Breast epithelium (tissue), 4 donors: ENCODE data around the gene KCNK7. TPM values are rescaled to one million over a fixed set of nuclear protein-coding genes. Genes with fewer than 3 reads are reported as not detected.
A peak's percentile ranks its signal among the peaks of the same experiment; 100 is the strongest.
"Not testable (repeated sequence)": the region's sequence is repeated elsewhere in the genome, so short reads cannot be mapped to it uniquely, and the experiment has no call there.

Source experiments
- DNase-seq, 2 donors: peaks; one replicate each; pipeline ENCODE4 v3.0.0-alpha.2; 2019; ENCODE audit warnings: low spot score in 2 of 2
- H3K27ac ChIP-seq, 2 donors: fragments of 200-600 bp; sonication (generic) in 1 of 2; one replicate each; pipeline ENCODE4 v1.5.1; 2016 to 2019; ENCODE audit warnings: mild to moderate bottlenecking in 1 of 2
- H3K27me3 ChIP-seq, 2 donors: fragments of 200-600 bp; sonication (generic) in 1 of 2; one replicate each; pipeline versions ENCODE4 v1.5.1 to v1.6.0; 2017 to 2019; ENCODE audit warnings: control low read depth in 1 of 2, mild to moderate bottlenecking in 1 of 2
- H3K36me3 ChIP-seq: fragments of 200-600 bp; one replicate; pipeline ENCODE4 v1.5.1; 2019
- H3K4me1 ChIP-seq, 2 donors: fragments of 200-600 bp; sonication (generic); one replicate each; pipeline ENCODE4 v1.5.1; 2016 to 2019; ENCODE audit warnings: control low read depth in 1 of 2
- H3K4me3 ChIP-seq, 3 donors: fragments of 200-600 bp; sonication (generic); 1 replicate in 2 of 3; 2 replicates in 1 of 3; pipeline ENCODE4 v1.5.1; 2016 to 2019; ENCODE audit warnings: mild to moderate bottlenecking in 3 of 3, moderate library complexity in 2 of 3
- H3K9me3 ChIP-seq, 2 donors: fragments of 200-600 bp; sonication (generic) in 1 of 2; one replicate each; pipeline ENCODE4 v1.5.1; 2016 to 2019; ENCODE audit warnings: control low read depth in 1 of 2
- CTCF ChIP-seq, 3 donors: fragments of 450-650 bp; IDR thresholded peaks; one replicate each; pipeline ENCODE4 v1.5.1; 2016 to 2017; ENCODE audit warnings: antibody characterized with exemption in 3 of 3, mild to moderate bottlenecking in 3 of 3, moderate library complexity in 3 of 3
- POLR2A ChIP-seq: fragments of 450-650 bp; IDR thresholded peaks from one replicate; pipeline ENCODE4 v1.6.1; 2016; ENCODE audit warnings: antibody characterized with exemption, mild to moderate bottlenecking, moderate library complexity
- POLR2AphosphoS5 ChIP-seq, 3 donors: sonication (generic); formaldehyde crosslinking; IDR thresholded peaks; one replicate each; pipeline ENCODE4 v1.6.1; 2017; ENCODE audit warnings: antibody characterized with exemption in 3 of 3
- intact Hi-C: fragments of 100-400 bp; cut with DNase I; formaldehyde crosslinking; loops from one replicate; pipeline ENCODE4 v1.15.1; 2023; ENCODE audit warnings: low total_unique reads
- total RNA-seq, 3 donors: library from RNA; depleted of rRNA; stranded (reverse); fragments of >200 nt; gene quantifications; one replicate each; pipeline ENCODE4 v1.1.0, GENCODE V29; 2016

The KCNK7 gene
- total RNA-seq, 3 donors from 2014 or later: 0.33 to 2.2 (median 0.80) TPM

GRCh38 chr11:65565624-65566453 lies 29.8 kb downstream of the KCNK7 start:
- Histone ChIP-seq H3K27me3 (no peaks in the 10 kb centered on the region), H3K27ac (peak overlapping the region in 1 of 2 donors; percentile 46), H3K4me3 (no peak overlapping the region), H3K9me3 (no peaks in the 10 kb centered on the region), H3K4me1 (peaks cover 10 to 18% of the 10 kb centered on the region in 2 donors), H3K36me3 (no peaks in the 10 kb centered on the region)
- no peak for DNase-seq
- intact Hi-C loops: no loop called here
- TF ChIP-seq POLR2A (no peak), POLR2AphosphoS5 (IDR thresholded peaks at IDR 0.05) (no peak)

GRCh38 chr11:65564879-65565559 lies 30.6 kb downstream of the KCNK7 start:
- H3K9me3 ChIP-seq, DNase-seq, H3K4me3 ChIP-seq, H3K36me3 ChIP-seq, H3K27me3 ChIP-seq, intact Hi-C loops: not testable (repeated sequence)
- Histone ChIP-seq H3K4me1 (peaks cover 9 to 23% of the 10 kb centered on the region in 2 donors), H3K27ac (peak overlapping the region in 1 of 2 donors; percentile 46)

- Histone ChIP-seq H3K4me3 (no peak overlapping the region), H3K4me1 (peaks cover 9 to 21% of the 10 kb centered on the region in 2 donors), H3K9me3 (no peaks in the 10 kb centered on the region), H3K27me3 (no peaks in the 10 kb centered on the region), H3K27ac (no peak overlapping the region), H3K36me3 (no peaks in the 10 kb centered on the region)
- TF ChIP-seq POLR2AphosphoS5 (IDR thresholded peaks at IDR 0.05): no peak
- TF ChIP-seq CTCF (IDR thresholded peaks at IDR 0.05): no peak
- TF ChIP-seq POLR2A: no peak
- intact Hi-C loops: no loop called here
- no peak for DNase-seq
Measured at GRCh38 chr11:65563601-65564000, 32.0 kb downstream of the KCNK7 start.

- intact Hi-C loops: no loop called here
- peaks cover 9 to 20% of the 10 kb centered on the region in 2 donors for H3K4me1 ChIP-seq
- no peaks in the 10 kb centered on the region for H3K9me3 ChIP-seq
- TF ChIP-seq POLR2A (no peak), CTCF (IDR thresholded peaks at IDR 0.05) (no peak), POLR2AphosphoS5 (IDR thresholded peaks at IDR 0.05) (no peak)
- H3K4me3 ChIP-seq: no peak overlapping the region
- no peaks in the 10 kb centered on the region for H3K27me3 ChIP-seq
- no peak for DNase-seq
- H3K27ac ChIP-seq: no peak overlapping the region
- no peaks in the 10 kb centered on the region for H3K36me3 ChIP-seq
Measured at GRCh38 chr11:65562788-65563187, 32.8 kb downstream of the KCNK7 start.

GRCh38 chr11:65562020-65562419 lies 33.6 kb downstream of the KCNK7 start:
- Histone ChIP-seq H3K27me3 (no peaks in the 10 kb centered on the region), H3K4me1 (peaks cover 9 to 20% of the 10 kb centered on the region in 2 donors), H3K4me3 (no peak overlapping the region), H3K9me3 (no peaks in the 10 kb centered on the region), H3K36me3 (no peaks in the 10 kb centered on the region), H3K27ac (no peak overlapping the region)
- no peak for DNase-seq
- no peak for TF ChIP-seq POLR2AphosphoS5 (IDR thresholded peaks at IDR 0.05)
- TF ChIP-seq CTCF (IDR thresholded peaks at IDR 0.05): no peak
- TF ChIP-seq POLR2A: no peak
- intact Hi-C loops: no loop called here
